OCI-LY7 (cell line): Measurements from ENCODE around the gene SLN. TPM values are rescaled to one million over a fixed set of nuclear protein-coding genes. Genes with fewer than 3 reads are reported as not detected.

Source experiments
- BruUV-seq: library from RNA; stranded (reverse); fragments of 400-500 nt; replicated peaks from 2 replicates; lab custom pipeline; 2021; lab: Mats Ljungman, UMichigan
- CTCF ChIA-PET: fragments of 300-600 bp; sonication (Branson Sonifier 250); formaldehyde crosslinking; loops from one replicate; lab custom pipeline; 2022; ENCODE audit warnings: antibody characterized with exemption; ENCODE audit not compliant: unreplicated experiment; lab: Charles Lee
- POLR2A ChIA-PET: fragments of 300-600 bp; sonication (Branson Sonifier 250); formaldehyde crosslinking; loops from one replicate; lab custom pipeline; 2022; ENCODE audit warnings: antibody characterized with exemption; lab: Charles Lee
- DNase-seq: peaks from one replicate; pipeline ENCODE4 v3.0.0-alpha.2; 2015; ENCODE audit warnings: low spot score
- H2AFZ ChIP-seq: fragments of 200-600 bp; sonication (generic), shearing (Covaris generic); 2 replicates; pipeline ENCODE4 v1.6.1; 2014; ENCODE audit warnings: mild to moderate bottlenecking, antibody characterized with exemption, low read length, moderate library complexity
- H3K27ac ChIP-seq: fragments of 200-600 bp; sonication (generic); 2 replicates; pipeline ENCODE4 v1.5.1; 2014; ENCODE audit warnings: mixed run types, low read depth, mild to moderate bottlenecking, moderate library complexity, low read length, inconsistent platforms; ENCODE audit not compliant: poor library complexity, severe bottlenecking
- H3K36me3 ChIP-seq: fragments of 200-600 bp; sonication (generic); 2 replicates; pipeline ENCODE4 v1.6.1; 2014; ENCODE audit warnings: mild to moderate bottlenecking, antibody characterized with exemption, low read length, moderate library complexity, mixed read lengths; ENCODE audit not compliant: insufficient read depth
- H3K4me1 ChIP-seq: fragments of 200-600 bp; sonication (generic); 2 replicates; pipeline ENCODE4 v1.5.1; 2014; ENCODE audit warnings: mild to moderate bottlenecking, low read length; ENCODE audit not compliant: insufficient read depth, poor library complexity, severe bottlenecking
- H3K4me2 ChIP-seq: fragments of 200-600 bp; sonication (generic); 2 replicates; pipeline ENCODE4 v1.6.1; 2014; ENCODE audit warnings: mild to moderate bottlenecking, low read length
- H3K4me3 ChIP-seq: fragments of 200-600 bp; sonication (generic); 2 replicates; pipeline ENCODE4 v1.5.1; 2014; ENCODE audit warnings: mild to moderate bottlenecking, low read depth, low read length; ENCODE audit not compliant: poor library complexity, severe bottlenecking
- H3K79me2 ChIP-seq: fragments of 200-600 bp; sonication (generic); 2 replicates; pipeline ENCODE4 v1.6.1; 2016; ENCODE audit warnings: low read depth, mild to moderate bottlenecking, low read length, moderate library complexity, mixed read lengths; ENCODE audit not compliant: insufficient read depth
- H3K9me2 ChIP-seq: fragments of 200-600 bp; sonication (generic); 2 replicates; pipeline ENCODE4 v1.6.1; 2016; ENCODE audit warnings: mild to moderate bottlenecking, low read length, mixed read lengths; ENCODE audit not compliant: insufficient read depth
- H3K9me3 ChIP-seq: fragments of 200-600 bp; sonication (generic); 2 replicates; pipeline ENCODE4 v1.6.1; 2014; ENCODE audit warnings: mild to moderate bottlenecking, mixed run types, low read length, mixed read lengths
- H4K20me1 ChIP-seq: fragments of 200-600 bp; sonication (generic); 2 replicates; pipeline ENCODE4 v1.6.1; 2014; ENCODE audit warnings: mild to moderate bottlenecking, antibody characterized with exemption, low read length, moderate library complexity, mixed read lengths; ENCODE audit not compliant: insufficient read depth
- CTCF ChIP-seq: fragments of 200-600 bp; sonication (generic); conservative IDR thresholded peaks from 2 replicates; pipeline ENCODE4 v1.5.1; 2014; ENCODE audit warnings: mild to moderate bottlenecking, antibody characterized with exemption, low read length, moderate library complexity, mixed read lengths
- EZH2phosphoT487 ChIP-seq: fragments of 200-600 bp; sonication (generic); IDR thresholded peaks from 2 replicates; pipeline ENCODE4 v1.6.1; 2018; ENCODE audit warnings: low read depth, borderline replicate concordance, mild to moderate bottlenecking, mixed run types, antibody characterized with exemption, low read length, moderate library complexity, mixed read lengths
- intact Hi-C: fragments of 100-400 bp; cut with micrococcal nuclease; formaldehyde crosslinking; loops from one replicate; pipeline ENCODE4 v1.10.0; 2022; ENCODE audit not compliant: unreplicated experiment
- total RNA-seq, 2 experiments: library from RNA; depleted of rRNA in 1 of 2; stranded (reverse); fragments of >200 nt in 1 of 2; shearing (Covaris generic) in 1 of 2; gene quantifications; 2 replicates each; pipeline ENCODE4 v1.2.3, GENCODE V29; 2014 to 2022

SLN gene
- total RNA-seq, 2 experiments from 2014 or later = not detected

DNA sequence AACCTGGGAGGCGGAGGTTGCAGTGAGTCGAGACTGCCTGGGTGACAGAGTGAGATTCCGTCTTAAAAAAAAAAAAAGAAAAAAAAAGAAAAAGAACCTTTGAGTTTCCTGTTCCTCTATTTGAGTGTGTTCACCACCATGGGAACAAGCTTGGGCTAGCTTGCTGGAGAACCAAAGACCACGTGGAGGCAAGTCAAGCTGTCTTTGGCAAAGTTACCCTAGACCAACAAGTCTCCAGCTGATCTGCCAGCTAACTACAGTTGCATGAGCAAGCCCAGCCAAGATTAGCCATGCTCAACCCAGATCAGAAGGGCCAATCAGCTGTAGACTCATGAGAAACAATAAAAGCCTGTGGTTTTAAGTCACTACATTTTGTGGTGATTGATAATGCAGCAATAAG lies 29.7 kb downstream of the SLN start:
- ChIA-PET CTCF (no interaction called here), POLR2A (interaction anchor here (0.6 to 1.3 kb wide), 2 partner anchors 9 to 39 kb away, joined by 3 read pairs; no protein-coding TSS in a partner anchor)
- intact Hi-C loops = no loop called here
- Histone ChIP-seq H3K9me3 (no peaks in the 10 kb centered on the region), H3K27ac (no peak overlapping the region), H4K20me1 (no peaks in the 10 kb centered on the region), H3K9me2 (no peaks in the 10 kb centered on the region), H3K4me3 (no peak overlapping the region), H3K36me3 (no peaks in the 10 kb centered on the region), H3K79me2 (no peaks in the 10 kb centered on the region), H3K4me1 (no peaks in the 10 kb centered on the region), H2AFZ (no peak overlapping the region), H3K4me2 (no peak overlapping the region)
- TF ChIP-seq EZH2phosphoT487 = no peak
- TF ChIP-seq CTCF = no peak
- no TSS peak for BruUV-seq
- no peak for DNase-seq

GRCh38 chr11:107679255-107680024 lies 32.4 kb downstream of the SLN start:
- ChIA-PET CTCF (no interaction called here), POLR2A (interaction anchor here (1.1 kb wide), 1 partner anchor 9 kb away, joined by 3 read pairs; no protein-coding TSS in a partner anchor)
- intact Hi-C loops = no loop called here
- Histone ChIP-seq H4K20me1 (no peaks in the 10 kb centered on the region), H3K4me2 (no peak overlapping the region), H3K79me2 (no peaks in the 10 kb centered on the region), H3K27ac (no peak overlapping the region), H3K9me2 (no peaks in the 10 kb centered on the region), H3K36me3 (no peaks in the 10 kb centered on the region), H3K9me3 (no peaks in the 10 kb centered on the region), H3K4me3 (no peak overlapping the region), H2AFZ (no peak overlapping the region), H3K4me1 (no peaks in the 10 kb centered on the region)
- DNase-seq = no peak
- no peak for TF ChIP-seq CTCF
- no peak for TF ChIP-seq EZH2phosphoT487
- no TSS peak for BruUV-seq

- Histone ChIP-seq H3K36me3 (no peaks in the 10 kb centered on the region), H3K27ac (no peak overlapping the region), H3K4me3 (no peak overlapping the region), H3K79me2 (no peaks in the 10 kb centered on the region), H3K4me2 (no peak overlapping the region), H3K9me2 (no peaks in the 10 kb centered on the region), H3K9me3 (no peaks in the 10 kb centered on the region), H3K4me1 (no peaks in the 10 kb centered on the region), H2AFZ (no peak overlapping the region), H4K20me1 (no peaks in the 10 kb centered on the region)
- DNase-seq = no peak
- BruUV-seq = no TSS peak
- ChIA-PET CTCF (no interaction called here), POLR2A (no interaction called here)
- no peak for TF ChIP-seq EZH2phosphoT487
- TF ChIP-seq CTCF = no peak
- intact Hi-C loops = no loop called here
Observed at GRCh38 chr11:107678632-107678971, 33.3 kb downstream of the SLN start.
